Liver (tissue), 9 donors: Measurements from ENCODE around the gene OCA2. TPM values are rescaled to one million over a fixed set of nuclear protein-coding genes. Genes with fewer than 3 reads are reported as not detected.

ENCODE experiments used
- DNase-seq: peaks from one replicate; pipeline ENCODE4 v3.0.0-alpha.2; 2017; ENCODE audit warnings: low spot score
- H3K27ac ChIP-seq, 2 donors: one replicate each; pipeline ENCODE4 v1.7.0; 2013; ENCODE audit warnings: inconsistent platforms in 2 of 2, low read length in 2 of 2, control low read depth in 1 of 2, low read depth in 1 of 2, mild to moderate bottlenecking in 1 of 2
- H3K27me3 ChIP-seq, 4 donors: one replicate each; pipeline versions ENCODE4 v1.6.1 to v1.7.0; 2013; ENCODE audit warnings: low read length in 3 of 4, inconsistent platforms in 1 of 4, mild to moderate bottlenecking in 1 of 4, moderate library complexity in 1 of 4; ENCODE audit not compliant: control insufficient read depth in 4 of 4, insufficient read depth in 4 of 4
- H3K36me3 ChIP-seq, 4 donors: one replicate each; pipeline versions ENCODE4 v1.6.1 to v1.7.0; 2013; ENCODE audit warnings: low read length in 3 of 4, mild to moderate bottlenecking in 3 of 4, low read depth in 1 of 4, moderate library complexity in 1 of 4; ENCODE audit not compliant: control insufficient read depth in 4 of 4, insufficient read depth in 3 of 4
- H3K4me1 ChIP-seq, 4 donors: one replicate each; pipeline versions ENCODE4 v1.6.1 to v1.7.0; 2013; ENCODE audit warnings: low read length in 3 of 4, mild to moderate bottlenecking in 3 of 4, moderate library complexity in 1 of 4; ENCODE audit not compliant: control insufficient read depth in 4 of 4, insufficient read depth in 4 of 4
- H3K4me3 ChIP-seq, 3 donors: one replicate each; pipeline versions ENCODE4 v1.6.1 to v1.7.0; 2013; ENCODE audit warnings: low read length in 3 of 3, control low read depth in 1 of 3, low read depth in 1 of 3, mild to moderate bottlenecking in 1 of 3
- H3K9ac ChIP-seq, 2 donors: one replicate each; pipeline ENCODE4 v1.7.0; 2013; ENCODE audit warnings: low read length in 2 of 2, mild to moderate bottlenecking in 2 of 2, moderate library complexity in 2 of 2, control low read depth in 1 of 2, low read depth in 1 of 2
- H3K9me3 ChIP-seq, 4 donors: one replicate each; pipeline versions ENCODE4 v1.6.1 to v1.7.0; 2013; ENCODE audit warnings: low read length in 3 of 4; ENCODE audit not compliant: control insufficient read depth in 4 of 4
- ATF3 ChIP-seq: IDR thresholded peaks from 2 replicates; pipeline ENCODE4 v1.6.1; 2016; ENCODE audit warnings: antibody characterized with exemption
- CTCF ChIP-seq: fragments of 150-350 bp; IDR thresholded peaks from 2 replicates; pipeline ENCODE4 v1.5.1; 2017; ENCODE audit warnings: improper control_type of control experiment, low read depth, low read length; ENCODE audit not compliant: missing input control
- EGR1 ChIP-seq, 2 donors: IDR thresholded peaks; 2 replicates each; pipeline ENCODE4 v1.6.1; 2016 to 2018; ENCODE audit warnings: antibody characterized with exemption in 2 of 2, low read depth in 2 of 2
- FOXA1 ChIP-seq: IDR thresholded peaks from 2 replicates; pipeline ENCODE4 v1.6.1; 2016; ENCODE audit warnings: antibody characterized with exemption
- GABPA ChIP-seq, 2 donors: IDR thresholded peaks in 1 of 2; conservative IDR thresholded peaks in 1 of 2; 2 replicates each; pipeline ENCODE4 v1.6.1; 2016; ENCODE audit warnings: antibody characterized with exemption in 2 of 2, mild to moderate bottlenecking in 1 of 2, moderate library complexity in 1 of 2
- HNF4A ChIP-seq, 2 donors: conservative IDR thresholded peaks; 2 replicates each; pipeline ENCODE4 v1.6.1; 2016; ENCODE audit warnings: antibody characterized with exemption in 2 of 2, mild to moderate bottlenecking in 2 of 2
- HNF4G ChIP-seq: IDR thresholded peaks from 2 replicates; pipeline ENCODE4 v1.6.1; 2016; ENCODE audit warnings: antibody characterized with exemption
- JUND ChIP-seq, 2 donors: IDR thresholded peaks; 2 replicates each; pipeline ENCODE4 v1.6.1; 2016; ENCODE audit warnings: antibody characterized with exemption in 2 of 2
- NR2F2 ChIP-seq: IDR thresholded peaks from 2 replicates; pipeline ENCODE4 v1.6.1; 2016; ENCODE audit warnings: antibody characterized with exemption
- RAD21 ChIP-seq, 2 donors: IDR thresholded peaks; 2 replicates each; pipeline ENCODE4 v1.6.1; 2016; ENCODE audit warnings: antibody characterized with exemption in 2 of 2, mild to moderate bottlenecking in 2 of 2
- REST ChIP-seq: IDR thresholded peaks from 2 replicates; pipeline ENCODE4 v1.6.1; 2016; ENCODE audit warnings: antibody characterized with exemption, mild to moderate bottlenecking
- RXRA ChIP-seq, 2 donors: IDR thresholded peaks; 2 replicates each; pipeline ENCODE4 v1.6.1; 2017 to 2018; ENCODE audit warnings: antibody characterized with exemption in 2 of 2, mild to moderate bottlenecking in 1 of 2
- SP1 ChIP-seq: IDR thresholded peaks from 2 replicates; pipeline ENCODE4 v1.6.1; 2018; ENCODE audit warnings: antibody characterized with exemption, mild to moderate bottlenecking
- YY1 ChIP-seq: IDR thresholded peaks from 2 replicates; pipeline ENCODE4 v1.6.1; 2016; ENCODE audit warnings: antibody characterized with exemption, mild to moderate bottlenecking
- WGBS: extraction: QIAGEN DNeasy Blood & Tissue Kit; methylation state at CpG from one replicate; pipeline ENCODE4 v1.1.7; 2013; 5-methylcytosine and 5-hydroxymethylcytosine counted together
- polyA plus RNA-seq, 2 donors: library from polyadenylated mRNA; stranded (reverse) in 1 of 2; unstranded in 1 of 2; fragments of 200-250 nt in 1 of 2; fragments of >200 nt in 1 of 2; fragmentation: Nextera tagmentation in 1 of 2; extraction: Ambion mirVana in 1 of 2; gene quantifications; one replicate each; pipeline versions ENCODE4 v1.2.1 to v1.2.3, GENCODE V29; 2013 to 2015
- total RNA-seq, 2 donors: library from RNA; depleted of rRNA; stranded (reverse); fragments of >200 nt; gene quantifications; one replicate each; pipeline ENCODE4 v1.2.3, GENCODE V29; 2014
- TF ChIP-seq, protein P1 (sequence below): IDR thresholded peaks from 2 replicates; pipeline ENCODE4 v1.6.1; 2016; ENCODE audit warnings: antibody characterized with exemption
- TF ChIP-seq, protein P2 (sequence below): IDR thresholded peaks from 2 replicates; pipeline ENCODE4 v1.6.1; 2016; ENCODE audit warnings: antibody characterized with exemption
- donor health status: healthy.
- donor health status: healthy.
- donor health status: healthy.
- donor health status: healthy.
- donor health status: healthy.

The OCA2 gene
- total and polyA plus RNA-seq, 4 donors: 0.02 to 0.56 (median 0.15) TPM

DNA sequence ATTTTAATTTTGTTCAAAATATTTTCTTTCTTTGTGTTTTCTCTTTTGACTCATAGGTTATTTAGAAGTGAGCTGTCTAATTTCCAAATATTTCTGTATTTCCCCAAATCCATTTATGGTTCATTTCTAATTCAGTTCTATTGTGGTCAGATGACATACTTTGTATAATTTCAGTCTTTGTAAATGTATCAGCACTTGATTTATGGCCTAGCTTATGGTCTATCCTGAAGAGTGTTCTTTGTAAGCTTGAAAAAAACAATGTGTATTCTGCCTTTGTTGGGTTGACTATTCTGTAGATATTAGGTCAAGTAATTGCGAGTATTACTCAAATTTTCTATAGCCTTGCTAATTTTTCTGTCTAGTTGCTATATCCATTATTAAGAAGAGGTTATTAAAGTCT lies 311.2 kb downstream of the OCA2 start:
- DNase-seq: no peak
- H3K9me3 ChIP-seq: no peaks in the 10 kb centered on the region
- no peak overlapping the region for H3K9ac ChIP-seq
- peaks cover 0 to 4% (median 0%) of the 10 kb centered on the region in 4 donors for H3K27me3 ChIP-seq
- no peak overlapping the region for H3K27ac ChIP-seq
- TF ChIP-seq FOXA1: no peak
- TF ChIP-seq YY1: no peak
- no peak for TF ChIP-seq ATF3
- no peak for TF ChIP-seq REST
- TF ChIP-seq GABPA (IDR thresholded peaks at IDR 0.05 in 1 of 2, conservative IDR thresholded peaks at IDR 0.05 in 1 of 2): no peak
- no peak for TF ChIP-seq HNF4A (conservative IDR thresholded peaks at IDR 0.05)
- no peaks in the 10 kb centered on the region for H3K36me3 ChIP-seq
- WGBS: 81% methylated on average over 1 of the region's 1 CpG
- H3K4me3 ChIP-seq: no peak overlapping the region
- H3K4me1 ChIP-seq: no peaks in the 10 kb centered on the region

GRCh38 chr15:27784107-27784506 lies 315.0 kb downstream of the OCA2 start:
- WGBS: 73% methylated on average over 6 of the region's 6 CpGs
- H3K36me3 ChIP-seq: no peaks in the 10 kb centered on the region
- H3K4me3 ChIP-seq: no peak overlapping the region
- no peak overlapping the region for H3K9ac ChIP-seq
- TF ChIP-seq NR2F2: no peak
- TF ChIP-seq, protein P1, sequence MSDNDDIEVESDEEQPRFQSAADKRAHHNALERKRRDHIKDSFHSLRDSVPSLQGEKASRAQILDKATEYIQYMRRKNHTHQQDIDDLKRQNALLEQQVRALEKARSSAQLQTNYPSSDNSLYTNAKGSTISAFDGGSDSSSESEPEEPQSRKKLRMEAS: no peak
- TF ChIP-seq ATF3: no peak
- no peak for TF ChIP-seq YY1
- no peak for TF ChIP-seq CTCF
- TF ChIP-seq RXRA (IDR thresholded peaks at IDR 0.05): no peak
- no peak for TF ChIP-seq HNF4G
- no peak for TF ChIP-seq JUND (IDR thresholded peaks at IDR 0.05)
- TF ChIP-seq HNF4A (conservative IDR thresholded peaks at IDR 0.05): no peak
- TF ChIP-seq RAD21 (IDR thresholded peaks at IDR 0.05): no peak
- TF ChIP-seq SP1: no peak
- no peak for TF ChIP-seq EGR1 (IDR thresholded peaks at IDR 0.05; ENCODE audit: low read depth in 2 of 2)
- TF ChIP-seq FOXA1: no peak
- TF ChIP-seq, protein P2, sequence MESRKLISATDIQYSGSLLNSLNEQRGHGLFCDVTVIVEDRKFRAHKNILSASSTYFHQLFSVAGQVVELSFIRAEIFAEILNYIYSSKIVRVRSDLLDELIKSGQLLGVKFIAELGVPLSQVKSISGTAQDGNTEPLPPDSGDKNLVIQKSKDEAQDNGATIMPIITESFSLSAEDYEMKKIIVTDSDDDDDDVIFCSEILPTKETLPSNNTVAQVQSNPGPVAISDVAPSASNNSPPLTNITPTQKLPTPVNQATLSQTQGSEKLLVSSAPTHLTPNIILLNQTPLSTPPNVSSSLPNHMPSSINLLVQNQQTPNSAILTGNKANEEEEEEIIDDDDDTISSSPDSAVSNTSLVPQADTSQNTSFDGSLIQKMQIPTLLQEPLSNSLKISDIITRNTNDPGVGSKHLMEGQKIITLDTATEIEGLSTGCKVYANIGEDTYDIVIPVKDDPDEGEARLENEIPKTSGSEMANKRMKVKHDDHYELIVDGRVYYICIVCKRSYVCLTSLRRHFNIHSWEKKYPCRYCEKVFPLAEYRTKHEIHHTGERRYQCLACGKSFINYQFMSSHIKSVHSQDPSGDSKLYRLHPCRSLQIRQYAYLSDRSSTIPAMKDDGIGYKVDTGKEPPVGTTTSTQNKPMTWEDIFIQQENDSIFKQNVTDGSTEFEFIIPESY: no peak
- no peak overlapping the region for H3K27ac ChIP-seq
- DNase-seq: no peak
- H3K4me1 ChIP-seq: no peaks in the 10 kb centered on the region
- H3K9me3 ChIP-seq: no peaks in the 10 kb centered on the region
- H3K27me3 ChIP-seq: no peaks in the 10 kb centered on the region
